ENCODE results near the gene ACADSB. TPM values are rescaled to one million over a fixed set of nuclear protein-coding genes. Genes with fewer than 3 reads are reported as not detected.
A peak's percentile ranks its signal among the peaks of the same experiment; 100 is the strongest.

ACADSB gene
- total RNA-seq, 6 donors from 2014 or later = 10.4 to 48.2 (median 30.2) TPM

GRCh38 chr10:122992031-122992585 is 16.7 kb upstream of the ACADSB start:
- Histone ChIP-seq H3K27ac (no peak overlapping the region), H3K36me3 (peaks cover 9 to 57% (median 19%) of the 10 kb centered on the region in 4 donors), H3K4me1 (no peaks in the 10 kb centered on the region), H3K9me3 (no peaks in the 10 kb centered on the region), H3K4me3 (no peak overlapping the region), H3K27me3 (no peaks in the 10 kb centered on the region)
- ATAC-seq (ENCODE audit: low FRiP score in 2 of 2) (no peak), DNase-seq (no peak)
- WGBS, 2 donors = 56 to 64% methylated on average over 1 of the region's 1 CpG
- TF ChIP-seq POLR2A (IDR thresholded peaks at IDR 0.05) (no peak), EP300 (IDR thresholded peaks at IDR 0.05) (no peak), CTCF (IDR thresholded peaks at IDR 0.05) (no peak), POLR2AphosphoS5 (IDR thresholded peaks at IDR 0.05) (no peak)

DNA sequence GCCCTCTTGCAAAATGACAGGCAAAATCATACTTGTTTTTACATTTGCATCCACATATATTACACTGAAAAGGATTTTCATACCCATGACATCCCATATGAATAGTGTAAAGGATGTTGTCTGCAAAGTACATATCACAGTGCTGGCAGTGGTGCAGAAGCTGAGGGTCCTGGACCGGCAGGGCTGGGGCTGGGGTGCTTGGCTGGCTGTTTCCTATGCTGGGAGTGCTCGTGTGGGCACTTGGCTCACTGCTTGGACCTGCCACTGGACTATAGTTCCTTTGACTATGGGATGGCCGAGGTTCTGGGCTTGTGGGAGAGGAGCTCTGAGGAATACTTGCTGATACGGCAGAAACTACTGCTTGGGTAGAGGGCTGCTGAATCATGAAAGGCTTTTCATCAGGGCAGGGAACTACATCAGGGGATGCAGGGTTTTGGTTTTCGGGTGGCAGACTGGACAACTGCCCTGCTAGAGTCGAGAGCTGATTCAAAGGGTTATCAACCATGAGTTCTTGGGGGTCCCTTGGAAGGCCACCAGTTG is 14.9 kb upstream of the ACADSB start:
- Histone ChIP-seq H3K27ac (no peak overlapping the region), H3K27me3 (no peaks in the 10 kb centered on the region), H3K36me3 (peaks cover 9 to 70% (median 19%) of the 10 kb centered on the region in 4 donors), H3K4me1 (peaks cover 0 to 2% (median 1%) of the 10 kb centered on the region in 4 donors), H3K4me3 (no peak overlapping the region), H3K9me3 (no peaks in the 10 kb centered on the region)
- TF ChIP-seq CTCF (IDR thresholded peaks at IDR 0.05) = no peak
- TF ChIP-seq POLR2A (IDR thresholded peaks at IDR 0.05) = no peak
- TF ChIP-seq EP300 (IDR thresholded peaks at IDR 0.05) = no peak
- TF ChIP-seq POLR2AphosphoS5 (IDR thresholded peaks at IDR 0.05) = no peak
- WGBS, 2 donors = 95% methylated on average over 5 to 6 of the region's 6 CpGs
- ATAC-seq (ENCODE audit: low FRiP score in 2 of 2) (no peak), DNase-seq (peak in 1 of 2 donors; percentile 20)

DNA sequence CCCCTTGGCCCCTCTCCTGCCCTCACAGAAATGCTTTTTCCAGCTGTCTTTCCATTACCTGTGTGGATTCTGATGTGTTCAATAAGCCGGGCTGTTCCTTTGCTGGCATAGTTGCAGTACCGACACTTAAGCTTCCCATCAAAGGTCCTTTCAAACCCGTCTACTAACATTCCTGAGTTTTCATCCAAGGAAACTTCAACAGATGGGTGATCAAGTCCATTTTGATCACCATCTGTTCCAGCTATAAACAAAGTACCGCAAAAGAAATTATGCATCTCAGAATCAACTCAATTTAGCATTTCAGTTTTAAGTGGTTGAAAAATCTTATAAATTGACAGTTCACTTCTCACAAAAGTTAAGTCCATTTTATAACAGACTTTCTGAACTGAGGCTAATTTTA is 12.9 kb upstream of the ACADSB start:
- ATAC-seq (ENCODE audit: low FRiP score in 2 of 2) = no peak
- Histone ChIP-seq H3K9me3 (no peaks in the 10 kb centered on the region), H3K27ac (no peak overlapping the region), H3K4me1 (peaks cover 8 to 15% (median 10%) of the 10 kb centered on the region in 4 donors), H3K27me3 (no peaks in the 10 kb centered on the region), H3K36me3 (peaks cover 9 to 63% (median 19%) of the 10 kb centered on the region in 4 donors), H3K4me3 (no peak overlapping the region)
- DNase-seq = no peak
- TF ChIP-seq CTCF (IDR thresholded peaks at IDR 0.05) (no peak), EP300 (IDR thresholded peaks at IDR 0.05) (no peak), POLR2A (IDR thresholded peaks at IDR 0.05) (no peak), POLR2AphosphoS5 (IDR thresholded peaks at IDR 0.05) (no peak)
- WGBS, 2 donors = 81 to 90% methylated on average over 4 of the region's 4 CpGs

DNA sequence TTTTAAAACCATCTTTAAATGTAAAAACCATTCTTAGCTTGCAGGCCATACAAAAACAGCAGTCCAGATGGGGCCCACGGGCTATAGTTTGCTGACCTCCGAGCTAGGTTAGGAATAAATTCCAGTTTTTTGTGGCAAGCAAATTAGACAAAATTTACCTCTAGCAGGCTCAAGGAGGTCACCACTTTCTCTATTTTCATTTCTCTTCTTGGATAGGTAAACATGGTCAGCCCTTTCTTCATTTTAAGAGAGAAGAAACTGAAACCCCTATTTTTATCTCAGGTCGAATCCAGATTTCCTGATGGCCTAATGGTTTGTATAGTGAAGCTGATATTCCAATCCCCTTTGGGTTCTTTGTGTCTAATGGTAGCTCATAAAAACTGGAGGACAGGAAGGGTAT is 10.9 kb upstream of the ACADSB start:
- ATAC-seq (ENCODE audit: low FRiP score in 2 of 2) = no peak
- H3K4me1 ChIP-seq = peaks cover 8 to 15% (median 10%) of the 10 kb centered on the region in 4 donors
- H3K9me3 ChIP-seq = no peaks in the 10 kb centered on the region
- no peak for DNase-seq
- 83 to 84% methylated on average over 3 of the region's 3 CpGs for WGBS, 2 donors
- H3K4me3 ChIP-seq = no peak overlapping the region
- no peak overlapping the region for H3K27ac ChIP-seq
- peaks cover 9 to 52% (median 19%) of the 10 kb centered on the region in 4 donors for H3K36me3 ChIP-seq
- H3K27me3 ChIP-seq = no peaks in the 10 kb centered on the region
- no peak for TF ChIP-seq POLR2A (IDR thresholded peaks at IDR 0.05)
- TF ChIP-seq CTCF (IDR thresholded peaks at IDR 0.05) = no peak
- TF ChIP-seq EP300 (IDR thresholded peaks at IDR 0.05) = no peak
- TF ChIP-seq POLR2AphosphoS5 (IDR thresholded peaks at IDR 0.05) = no peak
